ENCODE measurements around the gene MOK.

DNA sequence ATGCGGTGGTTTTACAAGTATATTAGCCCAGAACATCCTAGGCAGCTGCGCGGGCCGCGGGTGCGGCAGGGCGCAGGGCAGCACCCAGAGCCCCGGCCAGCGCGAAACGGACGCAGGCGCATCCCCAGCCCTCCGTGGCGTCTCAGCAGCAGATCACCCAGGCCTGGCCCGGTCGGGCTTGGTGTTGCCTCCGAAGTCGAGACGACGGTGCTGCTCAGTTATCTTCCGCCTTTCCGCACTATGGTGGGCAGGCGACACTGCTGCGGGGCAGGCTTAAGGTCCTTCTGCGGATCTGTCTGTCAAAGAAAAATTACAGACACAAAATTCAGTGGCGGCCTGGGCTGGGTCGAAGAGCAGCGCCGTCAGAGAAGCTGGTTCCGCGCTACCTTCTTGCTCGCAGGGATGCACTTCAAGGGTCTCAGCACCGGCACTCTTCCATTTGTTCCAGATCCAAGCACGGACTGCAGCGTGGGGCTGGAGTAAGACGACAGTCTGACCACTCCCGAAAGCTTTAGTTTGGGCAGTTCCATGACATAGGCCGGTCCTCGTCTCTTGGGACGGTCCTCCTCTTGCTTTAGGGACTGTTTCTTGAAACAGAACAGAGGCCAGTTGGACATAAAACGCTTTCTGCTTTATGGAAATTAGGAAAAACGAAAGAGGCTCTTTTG, 75.8 kb downstream of the MOK start:
- TF ChIP-seq ZNF274 (IDR thresholded peaks at IDR 0.05; ENCODE audit: low read depth, low read length) (no peak), YY1 (IDR thresholded peaks at IDR 0.05; ENCODE audit: insufficient read depth, insufficient read length) (no peak)
